IPS-15b (cell line): Measurements from ENCODE around the gene ZCCHC24.

Source experiments
- H3K27me3 ChIP-seq: one replicate; pipeline ENCODE4 v1.6.1; 2013; ENCODE audit warnings: low read length; ENCODE audit not compliant: control insufficient read depth, insufficient read depth
- H3K36me3 ChIP-seq: one replicate; pipeline ENCODE4 v1.6.1; 2013; ENCODE audit warnings: low read length; ENCODE audit not compliant: control insufficient read depth, insufficient read depth
- H3K4me1 ChIP-seq: one replicate; pipeline ENCODE4 v1.6.1; 2013; ENCODE audit warnings: mild to moderate bottlenecking, low read length; ENCODE audit not compliant: control insufficient read depth, insufficient read depth
- H3K4me3 ChIP-seq: one replicate; pipeline ENCODE4 v1.5.1; 2013; ENCODE audit warnings: low read depth, low read length
- H3K9ac ChIP-seq: one replicate; pipeline ENCODE4 v1.6.1; 2013; ENCODE audit warnings: low read depth, mild to moderate bottlenecking, low read length
- H3K9me3 ChIP-seq: one replicate; pipeline ENCODE4 v1.6.1; 2013; ENCODE audit warnings: mild to moderate bottlenecking, low read length; ENCODE audit not compliant: control insufficient read depth, insufficient read depth

Gene ZCCHC24

GRCh38 chr10:79442171-79443040 lies 3.0 kb downstream of the ZCCHC24 start:
- peaks cover 9% of the 10 kb centered on the region for H3K4me1 ChIP-seq
- no peak overlapping the region for H3K4me3 ChIP-seq
- H3K27me3 ChIP-seq: peaks cover 6% of the 10 kb centered on the region
- no peak overlapping the region for H3K9ac ChIP-seq
- H3K36me3 ChIP-seq: no peaks in the 10 kb centered on the region
- H3K9me3 ChIP-seq: no peaks in the 10 kb centered on the region

GRCh38 chr10:79441433-79441832 lies 4.0 kb downstream of the ZCCHC24 start:
- H3K36me3 ChIP-seq: no peaks in the 10 kb centered on the region
- no peak overlapping the region for H3K9ac ChIP-seq
- H3K4me3 ChIP-seq: no peak overlapping the region
- peaks cover 6% of the 10 kb centered on the region for H3K4me1 ChIP-seq
- no peaks in the 10 kb centered on the region for H3K27me3 ChIP-seq
- no peaks in the 10 kb centered on the region for H3K9me3 ChIP-seq

GRCh38 chr10:79440281-79440680 lies 5.1 kb downstream of the ZCCHC24 start:
- H3K27me3 ChIP-seq: no peaks in the 10 kb centered on the region

GRCh38 chr10:79438699-79439085 lies 6.7 kb downstream of the ZCCHC24 start:
- H3K9me3 ChIP-seq: no peaks in the 10 kb centered on the region
- no peaks in the 10 kb centered on the region for H3K27me3 ChIP-seq
- no peak overlapping the region for H3K4me3 ChIP-seq
- H3K4me1 ChIP-seq: peaks cover 7% of the 10 kb centered on the region
- no peak overlapping the region for H3K9ac ChIP-seq
- no peaks in the 10 kb centered on the region for H3K36me3 ChIP-seq

More at GRCh38 chr10:79440281-79440680, 5.1 kb downstream of the ZCCHC24 start:
- peaks cover 9% of the 10 kb centered on the region for H3K4me1 ChIP-seq
- H3K9ac ChIP-seq: no peak overlapping the region
- no peaks in the 10 kb centered on the region for H3K36me3 ChIP-seq
- no peaks in the 10 kb centered on the region for H3K9me3 ChIP-seq
- no peak overlapping the region for H3K4me3 ChIP-seq

GRCh38 chr10:79438021-79438698 lies 7.3 kb downstream of the ZCCHC24 start:
- no peak overlapping the region for H3K4me3 ChIP-seq
- H3K9me3 ChIP-seq: no peaks in the 10 kb centered on the region
- no peaks in the 10 kb centered on the region for H3K36me3 ChIP-seq
- H3K27me3 ChIP-seq: no peaks in the 10 kb centered on the region
- H3K4me1 ChIP-seq: peaks cover 5% of the 10 kb centered on the region
- no peak overlapping the region for H3K9ac ChIP-seq

- Histone ChIP-seq H3K27me3 (no peaks in the 10 kb centered on the region), H3K9me3 (no peaks in the 10 kb centered on the region), H3K36me3 (peaks cover 3% of the 10 kb centered on the region), H3K9ac (no peak overlapping the region), H3K4me3 (no peak overlapping the region), H3K4me1 (peaks cover 5% of the 10 kb centered on the region)
Measured at GRCh38 chr10:79437111-79437814, 8.2 kb downstream of the ZCCHC24 start.

GRCh38 chr10:79436850-79437103 lies 8.6 kb downstream of the ZCCHC24 start:
- Histone ChIP-seq H3K36me3 (peaks cover 3% of the 10 kb centered on the region), H3K27me3 (no peaks in the 10 kb centered on the region), H3K9me3 (no peaks in the 10 kb centered on the region), H3K4me1 (peaks cover 5% of the 10 kb centered on the region), H3K4me3 (no peak overlapping the region), H3K9ac (no peak overlapping the region)

GRCh38 chr10:79436066-79436849 lies 9.2 kb downstream of the ZCCHC24 start:
- H3K4me1 ChIP-seq: peaks cover 5% of the 10 kb centered on the region
- no peaks in the 10 kb centered on the region for H3K9me3 ChIP-seq
- no peaks in the 10 kb centered on the region for H3K27me3 ChIP-seq
- H3K4me3 ChIP-seq: no peak overlapping the region
- H3K36me3 ChIP-seq: peaks cover 3% of the 10 kb centered on the region
- no peak overlapping the region for H3K9ac ChIP-seq

- no peaks in the 10 kb centered on the region for H3K9me3 ChIP-seq
- H3K4me1 ChIP-seq: peaks cover 5% of the 10 kb centered on the region
- H3K27me3 ChIP-seq: no peaks in the 10 kb centered on the region
- H3K9ac ChIP-seq: no peak overlapping the region
- peaks cover 3% of the 10 kb centered on the region for H3K36me3 ChIP-seq
- no peak overlapping the region for H3K4me3 ChIP-seq
Measured at GRCh38 chr10:79435271-79436065, 10.0 kb downstream of the ZCCHC24 start.

- Histone ChIP-seq H3K4me3 (no peak overlapping the region), H3K9me3 (no peaks in the 10 kb centered on the region), H3K4me1 (peaks cover 5% of the 10 kb centered on the region), H3K27me3 (no peaks in the 10 kb centered on the region), H3K9ac (no peak overlapping the region), H3K36me3 (peaks cover 3% of the 10 kb centered on the region)
Measured at GRCh38 chr10:79434821-79435251, 10.6 kb downstream of the ZCCHC24 start.
